Measurements from ENCODE around the gene TMEM202. TPM values are rescaled to one million over a fixed set of nuclear protein-coding genes. Genes with fewer than 3 reads are reported as not detected.
"Not testable (repeated sequence)": the region's sequence is repeated elsewhere in the genome, so short reads cannot be mapped to it uniquely, and the experiment has no call there.

The TMEM202 gene
- total RNA-seq, 1 experiment from 2014 or later, result not detected

DNA sequence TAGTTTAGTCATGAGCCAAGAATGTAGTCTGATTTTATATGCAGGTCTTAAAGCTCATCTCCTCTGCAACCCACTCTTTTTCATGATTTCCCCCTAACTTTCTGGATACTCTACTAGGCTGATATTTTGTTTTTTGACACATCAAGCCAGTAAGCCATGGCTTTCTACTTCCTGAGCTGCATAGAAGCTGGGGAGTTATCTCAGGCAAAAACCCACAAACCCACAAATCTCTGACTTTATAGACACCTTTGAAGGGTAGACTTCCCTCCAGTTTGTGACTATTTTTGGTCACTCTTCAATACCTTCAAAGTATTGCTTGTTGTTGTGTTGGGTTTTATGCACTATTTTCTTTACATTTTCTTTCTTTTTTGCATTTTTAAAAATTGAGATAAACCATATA, 28.6 kb downstream of the TMEM202 start:
- Histone ChIP-seq H3K9me2 (replicated peaks; ENCODE audit: insufficient read depth, low read length) (no peaks in the 10 kb centered on the region), H3K9me3 (ENCODE audit: low read length) (no peaks in the 10 kb centered on the region), H2AFZ (ENCODE audit: low read length) (no peak overlapping the region), H3K27me3 (ENCODE audit: low read length) (no peaks in the 10 kb centered on the region), H3K4me3 (ENCODE audit: low read length) (no peak overlapping the region), H3K27ac (ENCODE audit: low read length) (no peak overlapping the region), H3K36me3 (ENCODE audit: insufficient read depth, low read length) (no peaks in the 10 kb centered on the region), H3K4me1 (ENCODE audit: low read length) (no peaks in the 10 kb centered on the region), H3K4me2 (ENCODE audit: low read depth, low read length, poor library complexity, severe bottlenecking) (no peak overlapping the region), H3K79me2 (ENCODE audit: low read length) (no peaks in the 10 kb centered on the region), H3K9ac (ENCODE audit: low read length) (no peak overlapping the region), H4K20me1 (ENCODE audit: insufficient read depth, low read depth, low read length) (no peaks in the 10 kb centered on the region)
- no peak for DNase-seq

DNA sequence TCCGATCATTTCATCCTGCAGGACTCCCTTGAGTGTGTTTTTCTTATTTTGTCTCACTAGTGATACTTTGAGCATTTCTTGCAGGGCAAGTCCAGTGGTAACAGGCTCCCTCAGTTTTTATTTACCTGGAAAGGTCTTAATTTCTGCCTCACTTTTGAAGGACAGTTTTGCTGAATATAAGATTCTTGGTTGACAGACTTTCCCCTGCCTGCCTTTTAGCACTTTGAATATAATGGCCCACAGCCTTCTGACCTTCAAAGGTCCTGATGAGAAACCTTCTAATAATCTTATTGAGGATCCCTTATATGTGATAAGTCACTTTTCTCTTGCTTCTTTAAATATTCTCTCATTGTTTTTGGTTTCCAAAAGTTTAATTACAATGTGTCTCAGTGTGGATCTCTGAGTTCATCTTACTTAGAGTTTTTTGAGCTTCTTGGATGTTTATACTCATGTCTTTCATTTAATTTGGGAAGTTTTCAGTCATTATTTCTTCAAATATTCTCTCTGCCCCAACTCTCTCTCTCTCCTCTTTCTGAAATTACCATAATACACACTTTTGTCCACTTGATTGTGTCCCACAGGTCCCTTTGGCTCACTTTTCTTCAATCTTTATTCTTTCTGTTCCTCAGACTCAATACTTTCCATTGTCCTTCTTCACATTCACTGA, 39.7 kb downstream of the TMEM202 start:
- no peak overlapping the region for H3K4me3 ChIP-seq (ENCODE audit: low read length)
- no peak overlapping the region for H2AFZ ChIP-seq (ENCODE audit: low read length)
- no peak overlapping the region for H3K4me2 ChIP-seq (ENCODE audit: low read depth, low read length, poor library complexity, severe bottlenecking)
- no peak overlapping the region for H3K9ac ChIP-seq (ENCODE audit: low read length)
- no peaks in the 10 kb centered on the region for H3K4me1 ChIP-seq (ENCODE audit: low read length)
- no peak for DNase-seq
- no peaks in the 10 kb centered on the region for H3K9me2 ChIP-seq (replicated peaks; ENCODE audit: insufficient read depth, low read length)
- peaks cover 7% of the 10 kb centered on the region for H3K9me3 ChIP-seq (ENCODE audit: low read length)
- no peak overlapping the region for H3K27ac ChIP-seq (ENCODE audit: low read length)
- H4K20me1 ChIP-seq (ENCODE audit: insufficient read depth, low read depth, low read length), result no peaks in the 10 kb centered on the region
- no peaks in the 10 kb centered on the region for H3K27me3 ChIP-seq (ENCODE audit: low read length)
- H3K36me3 ChIP-seq (ENCODE audit: insufficient read depth, low read length), result no peaks in the 10 kb centered on the region
- no peaks in the 10 kb centered on the region for H3K79me2 ChIP-seq (ENCODE audit: low read length)

DNA sequence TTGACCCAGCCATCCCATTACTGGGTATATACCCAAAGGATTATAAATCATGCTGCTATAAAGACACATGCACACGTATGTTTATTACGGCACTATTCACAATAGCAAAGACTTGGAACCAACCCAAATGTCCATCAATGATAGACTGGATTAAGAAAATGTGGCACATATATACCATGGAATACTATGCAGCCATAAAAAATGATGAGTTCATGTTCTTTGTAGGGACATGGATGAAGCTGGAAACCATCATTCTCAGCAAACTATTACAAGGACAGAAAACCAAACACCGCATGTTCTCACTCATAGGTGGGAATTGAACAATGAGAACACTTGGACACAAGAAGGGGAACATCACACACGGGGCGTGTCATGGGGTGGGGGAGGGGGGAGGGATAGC, 44.7 kb downstream of the TMEM202 start:
- H3K27me3 ChIP-seq (ENCODE audit: low read length); H3K36me3 ChIP-seq (ENCODE audit: insufficient read depth, low read length); H3K9ac ChIP-seq (ENCODE audit: low read length); H3K9me2 ChIP-seq (replicated peaks; ENCODE audit: insufficient read depth, low read length); H3K4me2 ChIP-seq (ENCODE audit: low read depth, low read length, poor library complexity, severe bottlenecking); H2AFZ ChIP-seq (ENCODE audit: low read length); H4K20me1 ChIP-seq (ENCODE audit: insufficient read depth, low read depth, low read length); H3K79me2 ChIP-seq (ENCODE audit: low read length); H3K27ac ChIP-seq (ENCODE audit: low read length); H3K9me3 ChIP-seq (ENCODE audit: low read length); H3K4me1 ChIP-seq (ENCODE audit: low read length); DNase-seq; H3K4me3 ChIP-seq (ENCODE audit: low read length): not testable (repeated sequence)

DNA sequence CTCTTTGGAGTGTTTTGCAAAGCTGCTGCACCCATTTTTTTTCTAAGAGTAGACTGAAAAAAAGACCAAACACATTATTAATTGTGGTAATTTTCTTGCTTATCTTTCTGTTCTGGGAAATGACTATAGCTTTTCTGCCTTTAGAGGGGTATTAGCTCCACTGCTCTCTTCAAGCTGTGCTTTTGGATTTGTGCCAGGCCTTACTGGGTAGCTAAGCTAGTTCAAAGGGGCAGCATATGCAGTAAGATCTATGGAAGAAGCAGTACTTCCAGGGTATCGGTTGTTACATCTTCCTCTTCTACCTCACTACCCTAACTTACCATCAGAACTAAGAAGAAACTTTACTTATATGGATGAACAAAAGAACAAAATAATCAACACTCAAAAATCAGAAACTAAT, 47.3 kb downstream of the TMEM202 start:
- H3K9me2 ChIP-seq (replicated peaks; ENCODE audit: insufficient read depth, low read length), result no peaks in the 10 kb centered on the region
- H3K4me2 ChIP-seq (ENCODE audit: low read depth, low read length, poor library complexity, severe bottlenecking), result no peak overlapping the region

DNA sequence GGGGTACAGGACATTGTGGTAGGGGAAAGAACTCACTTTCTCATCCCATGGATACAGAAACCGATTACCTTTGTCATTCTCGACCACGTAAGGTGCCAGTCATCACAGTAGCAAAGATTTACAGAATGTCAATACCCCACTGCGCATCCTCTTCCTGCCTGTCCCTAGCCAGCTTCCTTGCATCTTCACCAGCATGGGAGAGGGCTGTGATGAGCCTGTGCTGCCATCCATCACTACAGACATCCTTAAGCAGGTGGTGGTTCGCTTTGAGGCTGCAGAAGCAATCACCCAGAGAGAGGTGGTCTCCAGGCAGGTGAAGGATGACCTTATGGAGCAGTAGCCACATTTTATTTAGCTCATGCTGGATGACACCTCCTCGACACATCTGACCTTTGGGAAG, 52.7 kb downstream of the TMEM202 start:
- Histone ChIP-seq H3K9me3 (ENCODE audit: low read length) (no peaks in the 10 kb centered on the region), H3K27me3 (ENCODE audit: low read length) (no peaks in the 10 kb centered on the region), H3K4me1 (ENCODE audit: low read length) (no peaks in the 10 kb centered on the region), H3K36me3 (ENCODE audit: insufficient read depth, low read length) (no peaks in the 10 kb centered on the region), H2AFZ (ENCODE audit: low read length) (no peak overlapping the region), H4K20me1 (ENCODE audit: insufficient read depth, low read depth, low read length) (no peaks in the 10 kb centered on the region), H3K4me3 (ENCODE audit: low read length) (no peak overlapping the region), H3K79me2 (ENCODE audit: low read length) (no peaks in the 10 kb centered on the region), H3K27ac (ENCODE audit: low read length) (no peak overlapping the region), H3K9ac (ENCODE audit: low read length) (no peak overlapping the region), H3K4me2 (ENCODE audit: low read depth, low read length, poor library complexity, severe bottlenecking) (no peak overlapping the region), H3K9me2 (replicated peaks; ENCODE audit: insufficient read depth, low read length) (no peaks in the 10 kb centered on the region)
- DNase-seq, result no peak

More for the DNA sequence above, 47.3 kb downstream of the TMEM202 start:
- H3K9me3 ChIP-seq (ENCODE audit: low read length), result no peaks in the 10 kb centered on the region
- no peaks in the 10 kb centered on the region for H3K36me3 ChIP-seq (ENCODE audit: insufficient read depth, low read length)
- H3K9ac ChIP-seq (ENCODE audit: low read length), result no peak overlapping the region
- no peak for DNase-seq
- H3K27me3 ChIP-seq (ENCODE audit: low read length), result no peaks in the 10 kb centered on the region
- no peak overlapping the region for H3K27ac ChIP-seq (ENCODE audit: low read length)
- no peaks in the 10 kb centered on the region for H3K79me2 ChIP-seq (ENCODE audit: low read length)
- H3K4me3 ChIP-seq (ENCODE audit: low read length), result no peak overlapping the region
- H2AFZ ChIP-seq (ENCODE audit: low read length), result no peak overlapping the region
- H3K4me1 ChIP-seq (ENCODE audit: low read length), result no peaks in the 10 kb centered on the region
- H4K20me1 ChIP-seq (ENCODE audit: insufficient read depth, low read depth, low read length), result no peaks in the 10 kb centered on the region

DNA sequence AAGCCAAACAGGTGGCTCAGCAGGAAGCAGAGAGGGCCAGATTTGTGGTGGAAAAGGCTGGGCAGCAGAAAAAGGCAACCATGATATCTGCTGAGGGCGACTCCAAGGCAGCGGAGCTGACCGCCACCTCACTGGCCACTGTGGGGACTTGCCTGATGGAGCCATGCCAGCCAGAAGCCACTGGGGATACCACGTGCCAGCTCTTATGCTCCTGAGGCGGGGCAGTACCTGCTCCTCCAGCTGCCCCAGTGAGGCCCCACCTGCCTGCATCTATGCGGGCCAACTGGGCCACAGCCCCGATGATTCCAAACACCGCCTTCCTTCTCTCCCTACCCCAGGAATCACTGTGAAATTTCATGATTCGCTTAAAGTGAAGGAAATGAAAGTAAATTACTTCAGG, 53.1 kb downstream of the TMEM202 start:
- no peak overlapping the region for H2AFZ ChIP-seq (ENCODE audit: low read length)

DNA sequence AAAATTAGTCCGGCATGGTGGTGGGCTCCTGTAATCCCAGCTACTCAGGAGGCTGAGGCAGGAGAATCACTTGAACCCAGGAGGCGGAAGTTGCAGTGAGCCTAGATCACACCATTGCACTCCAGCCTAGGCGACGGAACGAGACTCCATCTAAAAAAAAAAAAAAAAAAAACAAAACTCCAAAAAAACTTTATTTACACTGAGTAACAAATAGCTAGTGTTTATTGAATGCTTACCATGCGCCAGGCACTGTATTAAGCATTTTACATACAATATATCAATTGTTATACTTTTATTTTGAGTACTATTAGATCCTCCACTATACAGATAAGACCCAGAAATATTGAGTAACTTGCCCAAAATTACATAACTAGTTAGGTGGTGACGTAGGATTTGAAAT, 58.6 kb downstream of the TMEM202 start:
- DNase-seq, result no peak

More for the DNA sequence above, 53.1 kb downstream of the TMEM202 start:
- Histone ChIP-seq H3K9me2 (replicated peaks; ENCODE audit: insufficient read depth, low read length) (no peaks in the 10 kb centered on the region), H3K79me2 (ENCODE audit: low read length) (no peaks in the 10 kb centered on the region), H3K36me3 (ENCODE audit: insufficient read depth, low read length) (no peaks in the 10 kb centered on the region), H3K9ac (ENCODE audit: low read length) (no peak overlapping the region), H3K27ac (ENCODE audit: low read length) (no peak overlapping the region), H3K4me2 (ENCODE audit: low read depth, low read length, poor library complexity, severe bottlenecking) (no peak overlapping the region), H3K9me3 (ENCODE audit: low read length) (no peaks in the 10 kb centered on the region), H3K27me3 (ENCODE audit: low read length) (no peaks in the 10 kb centered on the region), H4K20me1 (ENCODE audit: insufficient read depth, low read depth, low read length) (no peaks in the 10 kb centered on the region), H3K4me3 (ENCODE audit: low read length) (no peak overlapping the region), H3K4me1 (ENCODE audit: low read length) (no peaks in the 10 kb centered on the region)
- no peak for DNase-seq

More for the DNA sequence above, 58.6 kb downstream of the TMEM202 start:
- Histone ChIP-seq H3K27me3 (ENCODE audit: low read length) (no peaks in the 10 kb centered on the region), H3K4me3 (ENCODE audit: low read length) (no peak overlapping the region), H4K20me1 (ENCODE audit: insufficient read depth, low read depth, low read length) (no peaks in the 10 kb centered on the region), H3K4me1 (ENCODE audit: low read length) (peaks cover 6% of the 10 kb centered on the region), H3K9ac (ENCODE audit: low read length) (no peak overlapping the region), H3K27ac (ENCODE audit: low read length) (no peak overlapping the region), H3K79me2 (ENCODE audit: low read length) (no peaks in the 10 kb centered on the region), H2AFZ (ENCODE audit: low read length) (no peak overlapping the region), H3K36me3 (ENCODE audit: insufficient read depth, low read length) (no peaks in the 10 kb centered on the region), H3K9me3 (ENCODE audit: low read length) (no peaks in the 10 kb centered on the region), H3K4me2 (ENCODE audit: low read depth, low read length, poor library complexity, severe bottlenecking) (no peak overlapping the region), H3K9me2 (replicated peaks; ENCODE audit: insufficient read depth, low read length) (no peaks in the 10 kb centered on the region)
